Measurements from ENCODE around the gene CYP3A5. TPM values are rescaled to one million over a fixed set of nuclear protein-coding genes. Genes with fewer than 3 reads are reported as not detected.
"Not testable (repeated sequence)": the region's sequence is repeated elsewhere in the genome, so short reads cannot be mapped to it uniquely, and the experiment has no call there.

CYP3A5 gene
- total RNA-seq, 1 experiment from 2014 or later: 9.1 TPM

GRCh38 chr7:99653754-99654153 is 26.0 kb downstream of the CYP3A5 start:
- ChIA-PET CTCF (no interaction called here), POLR2A (ENCODE audit: low non-redundant PET) (no interaction called here)
- Histone ChIP-seq H3K4me3 (ENCODE audit: low read depth, low read length, poor library complexity, severe bottlenecking) (no peak overlapping the region), H3K27me3 (replicated peaks; ENCODE audit: insufficient read depth, low read depth, low read length, poor library complexity) (no peaks in the 10 kb centered on the region), H3K9me3 (ENCODE audit: low read depth, low read length, poor library complexity, severe bottlenecking) (no peaks in the 10 kb centered on the region), H3K27ac (ENCODE audit: low read depth, low read length, poor library complexity, severe bottlenecking) (no peak overlapping the region), H3K36me3 (ENCODE audit: insufficient read depth, low read length, poor library complexity, severe bottlenecking) (no peaks in the 10 kb centered on the region), H3K4me1 (ENCODE audit: insufficient read depth, low read length, poor library complexity, severe bottlenecking) (no peaks in the 10 kb centered on the region)
- intact Hi-C loops (cut with micrococcal nuclease; ENCODE audit: unreplicated experiment): no loop called here
- TF ChIP-seq CTCF (conservative IDR thresholded peaks at IDR 0.05; ENCODE audit: low read depth, low read length) (no peak), EZH2 (IDR thresholded peaks at IDR 0.05; ENCODE audit: borderline replicate concordance, low read depth, low read length, poor library complexity, severe bottlenecking) (no peak)
- DNase-seq (ENCODE audit: low spot score): no peak
- no TSS peak for BruUV-seq (replicated peaks)

- H3K27ac ChIP-seq (ENCODE audit: low read depth, low read length, poor library complexity, severe bottlenecking); BruUV-seq (replicated peaks); CTCF ChIA-PET; H3K36me3 ChIP-seq (ENCODE audit: insufficient read depth, low read length, poor library complexity, severe bottlenecking); H3K9me3 ChIP-seq (ENCODE audit: low read depth, low read length, poor library complexity, severe bottlenecking); intact Hi-C loops (cut with micrococcal nuclease; ENCODE audit: unreplicated experiment); H3K4me3 ChIP-seq (ENCODE audit: low read depth, low read length, poor library complexity, severe bottlenecking); H3K27me3 ChIP-seq (replicated peaks; ENCODE audit: insufficient read depth, low read depth, low read length, poor library complexity); H3K4me1 ChIP-seq (ENCODE audit: insufficient read depth, low read length, poor library complexity, severe bottlenecking); DNase-seq (ENCODE audit: low spot score); POLR2A ChIA-PET (ENCODE audit: low non-redundant PET): not testable (repeated sequence)
Measured at GRCh38 chr7:99653269-99653668, 26.5 kb downstream of the CYP3A5 start.

GRCh38 chr7:99652671-99653070 is 27.1 kb downstream of the CYP3A5 start:
- H3K4me3 ChIP-seq (ENCODE audit: low read depth, low read length, poor library complexity, severe bottlenecking): no peak overlapping the region
- H3K27ac ChIP-seq (ENCODE audit: low read depth, low read length, poor library complexity, severe bottlenecking): no peak overlapping the region
- H3K9me3 ChIP-seq (ENCODE audit: low read depth, low read length, poor library complexity, severe bottlenecking): no peaks in the 10 kb centered on the region
- no TSS peak for BruUV-seq (replicated peaks)
- intact Hi-C loops (cut with micrococcal nuclease; ENCODE audit: unreplicated experiment): no loop called here
- DNase-seq (ENCODE audit: low spot score): no peak
- no peaks in the 10 kb centered on the region for H3K4me1 ChIP-seq (ENCODE audit: insufficient read depth, low read length, poor library complexity, severe bottlenecking)
- H3K27me3 ChIP-seq (replicated peaks; ENCODE audit: insufficient read depth, low read depth, low read length, poor library complexity): no peaks in the 10 kb centered on the region
- ChIA-PET POLR2A (ENCODE audit: low non-redundant PET) (no interaction called here), CTCF (no interaction called here)
- H3K36me3 ChIP-seq (ENCODE audit: insufficient read depth, low read length, poor library complexity, severe bottlenecking): no peaks in the 10 kb centered on the region
- TF ChIP-seq EZH2 (IDR thresholded peaks at IDR 0.05; ENCODE audit: borderline replicate concordance, low read depth, low read length, poor library complexity, severe bottlenecking): no peak
- TF ChIP-seq CTCF (conservative IDR thresholded peaks at IDR 0.05; ENCODE audit: low read depth, low read length): no peak

GRCh38 chr7:99651290-99651689 is 28.5 kb downstream of the CYP3A5 start:
- no peaks in the 10 kb centered on the region for H3K36me3 ChIP-seq (ENCODE audit: insufficient read depth, low read length, poor library complexity, severe bottlenecking)
- no peak overlapping the region for H3K27ac ChIP-seq (ENCODE audit: low read depth, low read length, poor library complexity, severe bottlenecking)
- TF ChIP-seq CTCF (conservative IDR thresholded peaks at IDR 0.05; ENCODE audit: low read depth, low read length) (no peak), EZH2 (IDR thresholded peaks at IDR 0.05; ENCODE audit: borderline replicate concordance, low read depth, low read length, poor library complexity, severe bottlenecking) (no peak)
- ChIA-PET POLR2A (ENCODE audit: low non-redundant PET) (no interaction called here), CTCF (no interaction called here)
- H3K9me3 ChIP-seq (ENCODE audit: low read depth, low read length, poor library complexity, severe bottlenecking): no peaks in the 10 kb centered on the region
- H3K4me3 ChIP-seq (ENCODE audit: low read depth, low read length, poor library complexity, severe bottlenecking): no peak overlapping the region
- no peaks in the 10 kb centered on the region for H3K4me1 ChIP-seq (ENCODE audit: insufficient read depth, low read length, poor library complexity, severe bottlenecking)
- no TSS peak for BruUV-seq (replicated peaks)
- DNase-seq (ENCODE audit: low spot score): no peak
- no peaks in the 10 kb centered on the region for H3K27me3 ChIP-seq (replicated peaks; ENCODE audit: insufficient read depth, low read depth, low read length, poor library complexity)
- intact Hi-C loops (cut with micrococcal nuclease; ENCODE audit: unreplicated experiment): no loop called here
